Posterior cingulate gyrus (tissue), 11 donors: Measurements from ENCODE around the gene DEPDC7.
A peak's percentile ranks its signal among the peaks of the same experiment; 100 is the strongest.

Experiments
- DNase-seq, 10 donors: peaks; one replicate each; pipeline versions ENCODE4 v3.0.0 to v3.0.0-alpha.2; 2020 to 2021; ENCODE audit warnings: mixed read lengths in 3 of 10
- intact Hi-C: fragments of 100-400 bp; cut with DNase I; formaldehyde crosslinking; loops from one replicate; pipeline ENCODE4 v1.15.1; 2023

DEPDC7 gene

DNA sequence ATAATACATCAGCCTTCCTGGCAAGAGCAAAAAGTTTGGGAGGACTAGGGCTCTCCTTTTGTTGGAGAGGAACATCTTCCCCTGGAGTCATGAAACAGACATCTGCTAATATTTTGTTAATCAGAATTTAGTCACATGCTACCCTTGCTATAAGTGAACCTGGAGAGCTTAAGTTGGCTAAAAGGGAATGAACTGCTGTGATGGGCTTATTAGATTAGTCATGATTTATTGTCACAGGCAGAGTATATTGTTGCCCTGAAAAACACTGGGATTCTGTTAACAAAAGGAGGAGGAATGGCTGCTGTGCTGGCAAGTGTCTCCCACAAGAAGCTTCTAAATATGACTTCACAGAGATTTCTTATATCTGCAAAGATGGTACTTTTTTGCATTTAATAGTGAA lies 39.7 kb downstream of the DEPDC7 start:
- no peak for DNase-seq
- intact Hi-C loops: no loop called here

DNA sequence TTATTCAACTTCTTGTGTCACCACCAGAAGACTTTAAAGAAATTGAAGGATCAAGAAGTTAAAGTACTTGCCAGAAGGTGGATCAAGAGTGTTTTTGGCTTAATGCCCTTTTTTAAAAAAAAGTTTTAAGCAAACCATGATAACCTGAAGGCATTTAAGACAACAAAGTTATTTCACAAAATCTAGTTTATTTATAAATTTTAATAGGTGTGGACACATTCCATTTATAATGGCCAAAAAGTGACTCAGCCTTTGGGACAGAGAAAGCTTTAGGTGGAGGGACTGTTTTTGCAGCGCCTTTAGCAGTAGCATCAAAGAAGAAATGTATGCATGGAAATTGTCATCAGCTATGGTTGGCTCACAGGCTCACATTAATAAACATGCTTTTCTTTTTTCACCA lies 41.6 kb downstream of the DEPDC7 start:
- intact Hi-C loops: no loop called here
- no peak for DNase-seq

DNA sequence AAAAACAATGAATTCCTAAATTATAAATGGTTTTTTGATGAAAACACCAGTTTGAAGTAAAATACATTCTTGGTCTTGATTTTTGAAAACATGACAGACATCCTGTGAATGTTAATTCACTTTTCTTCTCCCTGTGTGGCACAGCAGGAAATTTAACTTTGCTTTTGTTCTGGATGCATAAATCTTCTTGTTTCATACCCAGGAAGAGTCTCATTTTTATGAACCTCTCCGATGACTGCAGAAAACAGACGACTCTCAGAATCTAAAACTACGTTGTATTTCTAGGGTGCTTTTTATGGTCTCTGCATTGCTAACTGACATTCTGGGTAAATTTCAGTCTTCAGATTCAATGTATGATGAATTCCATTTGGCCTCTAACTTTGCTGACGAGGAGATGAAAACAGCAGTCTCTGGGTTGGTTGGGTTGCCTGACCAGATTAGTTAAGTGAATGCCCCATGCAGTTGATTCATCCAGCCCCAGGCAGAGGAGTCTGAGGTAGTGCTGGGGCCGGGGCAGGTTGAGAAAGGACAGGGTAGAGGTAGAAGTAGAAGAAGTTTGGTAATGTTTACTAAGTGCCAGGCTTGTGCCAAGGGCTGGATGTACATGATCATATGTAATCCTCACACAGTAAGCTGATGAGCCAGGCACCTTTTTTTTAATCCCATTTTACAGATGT lies 43.8 kb downstream of the DEPDC7 start:
- intact Hi-C loops: no loop called here
- no peak for DNase-seq

DNA sequence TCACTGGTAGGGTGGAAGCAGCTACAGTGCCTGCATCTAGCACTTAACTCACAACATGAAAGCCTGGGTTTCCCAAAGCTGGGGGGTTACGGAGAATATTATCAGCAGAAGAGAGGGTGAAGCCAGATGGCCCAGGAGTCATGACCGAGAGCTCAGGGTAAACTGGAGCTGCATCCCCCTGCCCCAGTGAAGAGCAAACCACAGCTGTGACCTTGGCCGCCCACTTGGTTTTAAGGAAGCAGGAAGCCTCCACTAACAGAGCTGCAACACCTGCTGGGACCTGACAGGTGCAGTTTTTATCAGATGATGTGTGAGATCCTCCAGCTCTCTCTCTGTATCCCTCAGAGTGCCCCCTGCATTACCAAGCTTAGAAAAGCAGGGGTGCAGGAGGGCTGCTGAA lies 44.6 kb downstream of the DEPDC7 start:
- peak in 1 of 10 donors; percentile 58 for DNase-seq

DNA sequence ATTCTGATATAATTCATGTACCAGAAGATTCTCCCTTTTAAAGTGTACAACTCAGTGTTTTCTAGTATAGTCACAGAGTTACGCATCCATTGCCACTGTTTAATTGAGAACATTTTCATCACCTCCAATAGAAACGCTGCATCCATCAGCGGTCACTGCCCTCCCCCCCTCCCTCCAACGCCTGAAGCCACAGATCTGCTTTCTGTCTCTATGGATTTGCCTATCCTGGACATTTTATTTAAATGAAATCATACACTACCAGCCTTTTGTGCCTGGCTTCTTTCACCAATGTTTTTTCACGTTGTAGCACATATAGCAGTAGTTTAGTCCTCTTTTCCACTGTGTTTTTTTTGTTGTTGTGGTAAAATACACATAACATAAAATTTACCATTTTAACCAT lies 46.5 kb downstream of the DEPDC7 start:
- intact Hi-C loops: no loop called here
- DNase-seq: no peak

More for the DNA sequence above, 44.6 kb downstream of the DEPDC7 start:
- intact Hi-C loops: no loop called here

DNA sequence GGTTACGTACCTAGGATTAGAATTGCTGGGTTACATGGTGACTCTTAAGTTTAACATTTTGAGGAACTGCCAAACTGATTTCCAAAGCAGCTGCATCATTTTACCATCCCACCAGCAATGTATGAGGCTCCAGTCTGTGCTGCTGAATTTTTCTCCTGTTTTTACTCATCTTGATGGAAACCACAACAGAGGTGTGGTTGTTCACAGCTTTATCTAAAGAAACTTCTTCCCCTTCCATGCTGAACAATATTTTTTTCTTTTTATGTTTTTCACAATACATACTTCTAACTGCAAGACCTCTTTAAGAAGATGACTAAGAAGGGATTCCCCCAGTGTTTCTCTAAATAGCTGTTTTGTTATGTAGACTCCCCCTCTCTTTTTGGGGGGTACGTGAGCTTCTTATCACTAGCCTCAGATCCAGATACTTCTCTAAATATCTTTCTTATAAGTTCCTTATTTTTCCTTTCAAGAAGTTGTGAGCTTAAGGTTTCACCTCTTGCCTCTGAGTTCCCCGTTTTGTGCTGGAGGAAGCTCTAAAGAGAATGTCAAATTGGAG lies 47.7 kb downstream of the DEPDC7 start:
- intact Hi-C loops: no loop called here
- no peak for DNase-seq

DNA sequence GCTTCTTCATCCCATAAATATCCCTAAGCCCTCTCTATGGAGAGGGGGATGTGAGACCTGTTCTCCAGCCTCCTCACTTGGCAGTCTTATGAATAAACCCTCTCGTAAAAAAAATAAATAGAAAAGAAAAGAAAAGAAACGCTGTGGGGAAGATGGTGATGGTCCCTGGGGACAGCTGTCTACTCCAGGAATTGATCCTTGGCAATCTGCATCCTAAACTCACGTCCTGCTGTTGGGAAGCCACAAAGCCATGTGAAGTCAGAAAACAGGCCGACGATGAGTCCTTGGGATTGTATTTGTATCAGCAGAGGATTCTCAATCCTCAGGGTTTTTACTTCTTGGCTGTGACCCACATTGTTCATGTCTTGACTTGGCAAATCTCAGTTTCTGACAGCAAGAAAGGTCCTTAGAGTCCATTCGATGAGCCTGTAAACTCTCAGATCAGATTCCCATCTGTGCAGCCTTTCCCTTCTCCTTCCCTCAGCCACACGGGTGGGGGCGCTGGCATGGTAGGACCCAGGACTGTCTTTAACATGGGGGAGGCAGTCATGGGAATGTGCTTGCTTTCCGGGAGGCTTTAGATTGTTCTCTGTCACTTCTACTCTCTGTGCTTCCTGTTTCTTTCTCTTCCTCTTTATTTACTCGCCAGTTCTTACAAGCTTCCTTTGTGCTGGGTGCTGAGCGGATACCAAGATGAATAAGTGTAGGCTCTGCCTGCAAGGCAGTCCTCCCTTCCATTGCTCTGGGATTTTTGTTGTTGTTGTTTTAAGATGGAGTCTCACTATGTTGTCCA lies 48.6 kb downstream of the DEPDC7 start:
- DNase-seq: peak in 2 of 10 donors; percentile 10 to 16
- intact Hi-C loops: no loop called here

DNA sequence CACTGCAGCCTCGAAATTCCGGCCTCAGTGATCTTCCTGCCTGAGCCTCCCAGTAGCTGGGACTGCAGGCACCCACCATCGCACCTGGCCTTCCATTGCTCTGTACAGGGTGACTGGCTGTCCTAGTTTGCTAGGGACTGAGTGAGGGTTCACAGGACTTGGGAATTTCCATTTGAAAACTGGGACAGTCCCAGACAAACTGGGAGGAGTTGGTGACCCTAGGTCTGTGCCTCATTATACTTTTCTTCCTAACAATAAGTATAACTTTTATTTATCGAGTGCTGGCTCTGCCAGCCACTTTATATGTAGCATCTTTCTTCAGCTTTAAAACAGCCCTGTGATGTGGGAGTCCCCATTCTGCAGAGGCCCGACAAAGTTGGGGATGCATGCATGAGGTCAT lies 49.2 kb downstream of the DEPDC7 start:
- intact Hi-C loops: loop anchor here (1.0 kb wide), 1 partner anchor 105 kb away; no protein-coding TSS in a partner anchor
- DNase-seq: no peak

DNA sequence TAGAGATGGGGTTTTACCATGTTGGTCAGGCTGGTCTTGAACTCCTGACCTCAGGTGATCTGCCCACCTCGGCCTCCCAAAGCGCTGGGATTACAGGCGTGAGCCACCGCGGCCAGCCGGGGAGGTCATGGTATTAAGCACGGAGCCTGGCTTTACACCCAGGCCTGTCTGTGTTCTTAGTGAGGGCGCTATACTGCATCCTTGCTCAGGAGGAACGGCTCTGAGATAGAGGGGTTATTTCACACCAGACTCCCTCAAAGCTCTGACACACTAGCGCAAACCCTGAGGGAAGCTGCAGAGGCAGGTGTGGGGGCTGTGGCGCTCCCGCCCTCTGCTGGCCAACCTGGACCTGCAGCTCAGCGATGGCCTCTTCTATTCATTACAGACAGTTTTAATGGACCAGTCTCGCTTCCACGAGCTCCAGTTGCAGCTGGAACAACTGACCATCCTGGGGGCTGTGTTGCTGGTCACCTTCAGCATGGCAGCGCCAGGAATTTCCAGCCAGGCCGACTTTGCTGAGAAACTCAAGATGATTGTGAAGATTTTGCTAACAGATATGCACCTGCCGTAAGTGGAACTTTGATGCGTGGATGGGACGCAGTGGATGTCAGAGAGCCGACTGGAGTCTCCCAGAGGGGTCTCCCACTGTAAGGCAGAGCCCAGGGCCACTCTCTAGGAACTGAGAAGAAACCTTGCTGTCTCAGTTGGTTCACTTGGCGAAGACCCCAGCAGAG lies 49.9 kb downstream of the DEPDC7 start:
- DNase-seq: peak; percentile 31 to 96 (median 68)
- intact Hi-C loops: loop anchor here (1.0 kb wide), 1 partner anchor 105 kb away; no protein-coding TSS in a partner anchor

DNA sequence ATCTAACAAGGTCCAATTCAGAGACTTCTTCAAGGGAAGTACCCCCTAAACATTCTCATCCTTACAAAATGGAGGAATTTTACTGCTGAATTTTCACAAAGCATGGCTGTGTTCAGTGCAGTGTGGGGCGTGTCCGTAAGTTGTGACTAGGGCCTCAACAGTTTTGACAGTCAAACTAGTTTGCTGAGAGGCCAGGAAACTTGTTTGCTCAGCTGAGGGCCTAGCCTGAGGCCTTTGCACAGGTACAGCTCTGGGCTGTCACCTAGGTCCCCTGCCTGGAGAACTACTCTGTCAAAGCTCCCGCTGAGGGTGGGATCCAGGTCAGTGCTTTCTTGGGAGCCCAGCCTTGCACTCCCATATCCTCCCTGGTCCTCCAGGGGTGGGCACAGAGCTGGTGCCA lies 51.6 kb downstream of the DEPDC7 start:
- intact Hi-C loops: no loop called here

DNA sequence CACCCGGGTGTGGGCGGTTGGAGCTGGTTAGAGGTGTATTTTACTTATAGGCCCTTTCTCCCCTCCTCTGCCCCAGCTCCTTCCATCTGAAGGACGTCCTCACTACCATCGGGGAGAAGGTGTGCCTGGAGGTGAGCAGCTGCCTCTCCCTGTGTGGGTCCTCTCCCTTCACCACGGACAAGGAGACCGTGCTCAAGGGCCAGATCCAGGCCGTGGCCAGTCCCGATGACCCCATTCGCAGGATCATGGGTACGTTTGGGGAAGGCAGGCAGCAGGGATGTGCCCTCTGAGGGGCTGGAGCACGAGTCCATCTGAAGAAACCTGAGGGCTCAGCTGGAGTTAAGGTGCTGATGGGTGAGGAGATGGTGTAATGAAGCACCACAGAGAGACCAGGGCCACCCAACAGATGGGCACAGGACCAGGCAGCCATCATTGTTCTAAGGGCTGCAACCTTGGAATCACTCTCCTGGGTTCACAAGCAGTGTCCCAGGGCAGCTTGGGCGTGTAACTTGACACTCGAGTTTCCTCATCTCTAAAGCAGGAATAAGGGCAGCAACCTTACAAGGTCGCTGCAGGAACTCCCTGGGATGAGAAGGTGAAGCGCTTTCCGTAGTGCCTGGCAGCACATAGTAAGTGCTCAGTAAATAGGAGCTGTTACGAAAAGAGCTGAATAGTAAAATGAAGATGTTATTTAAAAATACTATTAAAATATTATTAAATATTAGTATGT lies 53.1 kb downstream of the DEPDC7 start:
- intact Hi-C loops: no loop called here
- DNase-seq: peak in 1 of 10 donors; percentile 63

More for the DNA sequence above, 51.6 kb downstream of the DEPDC7 start:
- no peak for DNase-seq

DNA sequence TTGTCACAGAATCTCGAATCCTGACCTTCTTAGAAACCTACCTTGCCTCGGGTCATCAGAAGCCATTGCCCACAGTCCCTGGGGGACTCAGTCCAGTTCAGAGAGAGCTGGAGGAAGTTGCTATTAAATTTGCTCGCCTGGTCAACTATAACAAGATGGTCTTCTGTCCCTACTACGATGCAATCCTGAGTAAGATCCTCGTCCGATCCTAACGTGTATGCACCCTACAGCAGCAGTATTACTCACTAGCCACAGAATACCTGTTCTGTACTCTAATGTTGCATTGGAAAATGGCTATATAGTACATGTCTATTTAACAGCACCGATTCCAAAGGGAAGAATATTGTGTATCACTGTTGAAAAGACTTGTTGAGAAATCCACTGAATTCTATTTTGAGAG lies 56.8 kb downstream of the DEPDC7 start:
- intact Hi-C loops: no loop called here
- DNase-seq: no peak
